Ramos (cell line): Measurements from ENCODE around the gene OR11H7.
"Not testable (repeated sequence)": the region's sequence is repeated elsewhere in the genome, so short reads cannot be mapped to it uniquely, and the experiment has no call there.

Experiments used
- in situ Hi-C: fragments of 300-500 bp; cut with MboI; formaldehyde crosslinking; loops from one replicate; pipeline ENCODE4 v1.14.3; 2022; ENCODE audit warnings: low sequenced_read_pairs; ENCODE audit not compliant: unreplicated experiment

The OR11H7 gene

DNA sequence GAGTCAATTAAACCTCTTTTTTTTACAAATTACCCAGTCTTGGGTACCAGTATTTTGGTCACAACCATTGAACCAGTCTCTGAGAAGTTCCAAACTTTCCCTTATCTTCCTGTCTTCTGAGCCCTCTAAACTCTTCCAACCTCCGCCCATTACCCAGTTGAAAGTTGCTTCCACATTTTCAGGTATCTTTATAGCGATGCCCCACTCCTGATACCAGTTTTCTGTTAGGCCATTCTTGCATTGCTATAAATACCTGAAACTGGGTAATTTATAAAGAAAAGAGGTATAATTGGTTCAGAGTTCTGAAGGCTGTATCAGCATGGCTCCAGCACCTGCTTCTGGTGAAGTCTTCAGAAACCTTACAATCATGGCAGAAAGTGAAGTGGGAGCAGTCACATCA lies 45.3 kb downstream of the OR11H7 start:
- in situ Hi-C loops = no loop called here

GRCh38 chr14:20277409-20277808 lies 48.6 kb downstream of the OR11H7 start:
- in situ Hi-C loops = no loop called here

- in situ Hi-C loops = no loop called here
Measured at GRCh38 chr14:20278414-20278813, 49.6 kb downstream of the OR11H7 start.

GRCh38 chr14:20280265-20280664 lies 51.5 kb downstream of the OR11H7 start:
- in situ Hi-C loops = not testable (repeated sequence)
